SJSA1 (cell line): ENCODE data around the gene DMXL1. TPM values are rescaled to one million over a fixed set of nuclear protein-coding genes. Genes with fewer than 3 reads are reported as not detected.
"Not testable (repeated sequence)": the region's sequence is repeated elsewhere in the genome, so short reads cannot be mapped to it uniquely, and the experiment has no call there.

ENCODE experiments used
- DNase-seq, 2 experiments: peaks; one replicate each; pipeline ENCODE4 v3.0.0-alpha.2; 2015 to 2020; ENCODE audit warnings: low spot score in 2 of 2, low read depth in 1 of 2
- H3K27ac ChIP-seq: fragments of 250-450 bp; sonication (Bioruptor Pico); 2 replicates; pipeline ENCODE4 v1.5.1; 2020; ENCODE audit warnings: mild to moderate bottlenecking, moderate library complexity
- H3K27me3 ChIP-seq: fragments of 250-450 bp; sonication (Bioruptor Pico); replicated peaks from 2 replicates; pipeline ENCODE4 v1.5.1; 2020; ENCODE audit warnings: mild to moderate bottlenecking, moderate library complexity
- H3K36me3 ChIP-seq: fragments of 250-450 bp; sonication (Bioruptor Pico); 2 replicates; pipeline ENCODE4 v1.5.1; 2020; ENCODE audit warnings: mild to moderate bottlenecking
- H3K4me1 ChIP-seq: fragments of 250-450 bp; sonication (Bioruptor Pico); replicated peaks from 2 replicates; pipeline ENCODE4 v1.6.1; 2021; ENCODE audit warnings: mild to moderate bottlenecking
- H3K4me3 ChIP-seq: fragments of 250-450 bp; sonication (Bioruptor Pico); 2 replicates; pipeline ENCODE4 v1.5.1; 2020; ENCODE audit warnings: mild to moderate bottlenecking
- H3K9me3 ChIP-seq: fragments of 250-450 bp; sonication (Bioruptor Pico); replicated peaks from 2 replicates; pipeline ENCODE4 v1.5.1; 2020; ENCODE audit warnings: mild to moderate bottlenecking
- total RNA-seq: library from RNA; depleted of rRNA; stranded (reverse); fragments of >200 nt; shearing (Covaris generic); gene quantifications from 2 replicates; pipeline ENCODE4 v1.2.3, GENCODE V29; 2014

The DMXL1 gene
- total RNA-seq, 1 experiment from 2014 or later = 25.8 TPM

GRCh38 chr5:119171686-119172085 is 100.8 kb downstream of the DMXL1 start:
- no peaks in the 10 kb centered on the region for H3K4me1 ChIP-seq
- no peaks in the 10 kb centered on the region for H3K9me3 ChIP-seq
- no peak overlapping the region for H3K4me3 ChIP-seq
- no peak for DNase-seq
- H3K27ac ChIP-seq = no peak overlapping the region
- H3K27me3 ChIP-seq = no peaks in the 10 kb centered on the region
- no peaks in the 10 kb centered on the region for H3K36me3 ChIP-seq

- no peak for DNase-seq
- H3K27ac ChIP-seq = no peak overlapping the region
- no peaks in the 10 kb centered on the region; the same call in 1 of the 2 replicates for H3K4me1 ChIP-seq
- H3K36me3 ChIP-seq = no peaks in the 10 kb centered on the region
- H3K27me3 ChIP-seq = no peaks in the 10 kb centered on the region
- no peak overlapping the region for H3K4me3 ChIP-seq
- H3K9me3 ChIP-seq = no peaks in the 10 kb centered on the region
Measured at GRCh38 chr5:119174578-119175163, 103.8 kb downstream of the DMXL1 start.

DNA sequence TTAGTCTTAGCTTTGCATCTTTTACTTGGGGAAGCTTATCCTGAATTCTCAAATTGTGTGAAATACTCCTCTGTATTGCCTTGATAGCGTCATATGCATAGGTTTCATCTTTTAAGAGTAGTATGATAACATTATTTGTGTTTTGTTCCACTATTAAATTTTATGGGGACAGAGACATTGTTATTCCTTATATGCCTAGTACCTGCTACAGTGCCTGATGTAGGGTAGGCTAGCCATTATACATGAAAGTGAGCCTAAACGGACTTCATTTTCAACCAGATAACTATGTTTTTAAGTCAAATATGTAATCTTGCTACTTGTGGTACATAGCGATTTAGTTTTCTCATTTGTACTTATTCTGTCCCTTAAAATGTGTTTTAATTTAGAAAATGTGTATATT is 105.9 kb downstream of the DMXL1 start:
- Histone ChIP-seq H3K9me3 (no peaks in the 10 kb centered on the region), H3K27me3 (no peaks in the 10 kb centered on the region), H3K36me3 (no peaks in the 10 kb centered on the region), H3K4me1 (peaks cover 4% of the 10 kb centered on the region; the same call in 1 of the 2 replicates), H3K27ac (no peak overlapping the region), H3K4me3 (no peak overlapping the region)
- no peak for DNase-seq

DNA sequence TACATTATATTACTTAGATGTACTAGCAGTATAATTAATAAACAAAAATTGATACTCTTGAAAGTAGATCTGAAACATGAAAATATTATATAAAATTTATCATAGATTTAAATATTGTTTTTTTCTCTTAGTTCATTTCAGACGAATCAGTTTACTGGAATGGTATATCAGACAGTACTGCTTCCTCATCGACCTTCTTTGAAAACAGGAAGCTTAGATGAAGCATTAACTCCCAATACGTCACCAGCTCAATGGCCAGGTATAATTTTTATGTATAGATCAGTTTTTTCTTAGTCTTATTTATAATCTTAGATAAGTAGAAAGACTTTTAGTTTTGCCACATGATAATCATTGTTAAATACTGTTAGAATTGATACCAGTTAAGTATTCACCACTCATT is 106.3 kb downstream of the DMXL1 start:
- H3K27me3 ChIP-seq = no peaks in the 10 kb centered on the region
- DNase-seq = no peak
- peaks cover 4% of the 10 kb centered on the region; the same call in 1 of the 2 replicates for H3K4me1 ChIP-seq
- H3K9me3 ChIP-seq = no peaks in the 10 kb centered on the region
- no peaks in the 10 kb centered on the region for H3K36me3 ChIP-seq
- H3K27ac ChIP-seq = no peak overlapping the region
- H3K4me3 ChIP-seq = no peak overlapping the region

- Histone ChIP-seq H3K36me3 (no peaks in the 10 kb centered on the region), H3K27ac (no peak overlapping the region), H3K4me3 (no peak overlapping the region), H3K9me3 (no peaks in the 10 kb centered on the region), H3K4me1 (peaks cover 4% of the 10 kb centered on the region; the same call in 1 of the 2 replicates), H3K27me3 (no peaks in the 10 kb centered on the region)
- DNase-seq = no peak
Measured at GRCh38 chr5:119178435-119178834, 107.5 kb downstream of the DMXL1 start.

- no peak overlapping the region for H3K4me3 ChIP-seq
- H3K4me1 ChIP-seq = peaks cover 4% of the 10 kb centered on the region; the same call in 1 of the 2 replicates
- H3K27me3 ChIP-seq = no peaks in the 10 kb centered on the region
- DNase-seq = no peak
- H3K9me3 ChIP-seq = no peaks in the 10 kb centered on the region
- no peaks in the 10 kb centered on the region for H3K36me3 ChIP-seq
- no peak overlapping the region for H3K27ac ChIP-seq
Measured at GRCh38 chr5:119179857-119180641, 109.2 kb downstream of the DMXL1 start.

GRCh38 chr5:119185512-119185911 is 114.6 kb downstream of the DMXL1 start:
- H3K9me3 ChIP-seq, H3K27me3 ChIP-seq, H3K4me3 ChIP-seq, H3K27ac ChIP-seq, DNase-seq, H3K4me1 ChIP-seq, H3K36me3 ChIP-seq: not testable (repeated sequence)

GRCh38 chr5:119187776-119188529 is 117.1 kb downstream of the DMXL1 start:
- no peak for DNase-seq
- Histone ChIP-seq H3K4me3 (no peak overlapping the region), H3K27me3 (no peaks in the 10 kb centered on the region), H3K27ac (no peak overlapping the region), H3K4me1 (no peaks in the 10 kb centered on the region), H3K36me3 (no peaks in the 10 kb centered on the region; the same call in 1 of the 2 replicates), H3K9me3 (no peaks in the 10 kb centered on the region)

GRCh38 chr5:119190470-119191095 is 119.7 kb downstream of the DMXL1 start:
- H3K36me3 ChIP-seq = no peaks in the 10 kb centered on the region; the same call in 1 of the 2 replicates
- H3K4me1 ChIP-seq = no peaks in the 10 kb centered on the region
- no peaks in the 10 kb centered on the region for H3K9me3 ChIP-seq
- H3K4me3 ChIP-seq = no peak overlapping the region
- DNase-seq = no peak
- H3K27ac ChIP-seq = no peak overlapping the region
- no peaks in the 10 kb centered on the region for H3K27me3 ChIP-seq

DNA sequence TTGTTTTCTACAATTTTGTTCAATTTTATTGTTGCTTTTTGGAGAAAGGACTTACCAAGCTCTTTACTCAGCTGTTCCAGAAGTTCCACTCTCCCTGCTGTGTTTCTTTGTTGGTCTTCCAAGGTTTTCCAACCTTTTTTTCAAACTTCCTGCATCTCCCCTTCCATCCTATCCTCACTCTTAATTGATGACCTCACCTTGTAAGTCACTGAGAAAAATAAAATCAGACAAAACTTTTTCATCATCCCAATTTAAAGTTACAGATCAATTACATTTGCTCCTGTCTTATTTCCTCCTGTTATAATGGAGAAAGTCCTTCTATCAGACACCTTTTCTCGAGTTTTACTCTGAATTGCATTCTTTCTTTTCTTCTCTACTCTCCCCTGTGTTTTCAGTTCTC is 121.1 kb downstream of the DMXL1 start:
- Histone ChIP-seq H3K27me3 (no peaks in the 10 kb centered on the region), H3K4me3 (no peak overlapping the region), H3K27ac (no peak overlapping the region), H3K4me1 (no peaks in the 10 kb centered on the region), H3K36me3 (no peaks in the 10 kb centered on the region; the same call in 1 of the 2 replicates), H3K9me3 (no peaks in the 10 kb centered on the region)
- no peak for DNase-seq

- Histone ChIP-seq H3K4me1 (no peaks in the 10 kb centered on the region), H3K27me3 (no peaks in the 10 kb centered on the region), H3K27ac (no peak overlapping the region), H3K36me3 (peaks cover 14% of the 10 kb centered on the region; the same call in 1 of the 2 replicates), H3K4me3 (no peak overlapping the region), H3K9me3 (no peaks in the 10 kb centered on the region)
- no peak for DNase-seq
Measured at GRCh38 chr5:119200795-119201194, 129.9 kb downstream of the DMXL1 start.

DNA sequence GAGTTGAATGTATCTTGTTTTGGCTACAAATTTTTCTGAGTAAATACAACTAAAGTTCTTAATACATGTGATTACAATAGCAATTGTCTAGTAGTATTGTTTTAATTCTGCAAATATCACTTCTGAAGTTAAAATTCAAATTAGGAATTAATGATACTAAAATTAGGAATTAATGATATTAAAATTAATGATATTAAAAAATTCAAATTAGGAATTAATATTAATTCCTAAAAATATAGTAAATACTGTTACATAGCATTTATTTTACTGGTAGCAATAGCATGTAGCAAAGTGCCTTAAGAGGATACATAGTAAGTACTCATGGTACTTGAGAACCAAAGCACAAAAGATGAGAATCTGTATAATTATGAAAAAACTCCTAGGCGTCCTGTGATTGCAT is 136.2 kb downstream of the DMXL1 start:
- H3K9me3 ChIP-seq = no peaks in the 10 kb centered on the region
- no peak for DNase-seq
- H3K27ac ChIP-seq = no peak overlapping the region
- no peaks in the 10 kb centered on the region for H3K36me3 ChIP-seq
- H3K27me3 ChIP-seq = no peaks in the 10 kb centered on the region
- H3K4me1 ChIP-seq = no peaks in the 10 kb centered on the region
- H3K4me3 ChIP-seq = no peak overlapping the region

DNA sequence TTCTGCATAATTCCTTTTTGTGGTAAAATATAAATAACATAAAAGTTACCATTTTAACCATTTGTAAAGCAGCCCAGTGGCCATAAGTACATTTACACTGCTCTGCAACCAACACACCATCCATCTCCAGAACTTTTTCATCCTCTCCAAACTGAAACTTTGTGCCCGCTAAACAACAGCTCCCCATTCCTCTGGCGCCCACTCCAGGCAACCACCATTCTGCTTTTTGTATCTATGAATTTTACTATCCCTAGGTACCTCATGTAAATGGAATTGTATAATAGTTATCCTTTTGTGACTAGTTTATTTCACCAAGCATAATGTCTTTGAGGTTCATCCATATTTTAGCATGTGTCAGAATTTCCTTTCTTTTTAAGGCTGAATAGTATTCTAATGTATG is 141.1 kb downstream of the DMXL1 start:
- no peak for DNase-seq
- H3K36me3 ChIP-seq = no peaks in the 10 kb centered on the region
- H3K9me3 ChIP-seq = no peaks in the 10 kb centered on the region
- no peak overlapping the region for H3K4me3 ChIP-seq
- H3K4me1 ChIP-seq = no peaks in the 10 kb centered on the region
- no peak overlapping the region for H3K27ac ChIP-seq
- no peaks in the 10 kb centered on the region for H3K27me3 ChIP-seq
